ENCODE measurements around the gene SLC4A4.

The SLC4A4 gene

GRCh38 chr4:71473541-71474240, 134.9 kb downstream of the SLC4A4 start:
- no peak for DNase-seq (ENCODE audit: low read depth)

GRCh38 chr4:71474731-71475130, 135.9 kb downstream of the SLC4A4 start:
- no peak for DNase-seq (ENCODE audit: low read depth)

GRCh38 chr4:71476240-71476639, 137.4 kb downstream of the SLC4A4 start:
- DNase-seq (ENCODE audit: low read depth) = no peak

- DNase-seq (ENCODE audit: low read depth) = no peak
These were observed 147.9 kb downstream of the SLC4A4 start for GRCh38 chr4:71486550-71487343.

- no peak for DNase-seq (ENCODE audit: low read depth)
These were observed 148.6 kb downstream of the SLC4A4 start for GRCh38 chr4:71487344-71487920.

- no peak for DNase-seq (ENCODE audit: low read depth)
These were observed 155.7 kb downstream of the SLC4A4 start for GRCh38 chr4:71494539-71494938.

- DNase-seq (ENCODE audit: low read depth) = no peak
These were observed 156.6 kb downstream of the SLC4A4 start for GRCh38 chr4:71495454-71495853.

- no peak for DNase-seq (ENCODE audit: low read depth)
These were observed 158.3 kb downstream of the SLC4A4 start for GRCh38 chr4:71497078-71497477.

GRCh38 chr4:71498002-71498401, 159.2 kb downstream of the SLC4A4 start:
- no peak for DNase-seq (ENCODE audit: low read depth)

GRCh38 chr4:71498625-71499024, 159.8 kb downstream of the SLC4A4 start:
- DNase-seq (ENCODE audit: low read depth) = no peak

GRCh38 chr4:71501992-71502391, 163.2 kb downstream of the SLC4A4 start:
- DNase-seq (ENCODE audit: low read depth) = no peak

- no peak for DNase-seq (ENCODE audit: low read depth)
These were observed 179.6 kb downstream of the SLC4A4 start for GRCh38 chr4:71518283-71518989.

GRCh38 chr4:71520308-71520707, 181.5 kb downstream of the SLC4A4 start:
- DNase-seq (ENCODE audit: low read depth) = no peak

GRCh38 chr4:71520850-71521249, 182.0 kb downstream of the SLC4A4 start:
- no peak for DNase-seq (ENCODE audit: low read depth)

- DNase-seq (ENCODE audit: low read depth) = no peak
These were observed 185.9 kb downstream of the SLC4A4 start for GRCh38 chr4:71524756-71525155.

GRCh38 chr4:71526637-71527406, 188.0 kb downstream of the SLC4A4 start:
- DNase-seq (ENCODE audit: low read depth) = no peak

- no peak for DNase-seq (ENCODE audit: low read depth)
These were observed 193.6 kb downstream of the SLC4A4 start for GRCh38 chr4:71532407-71532806.

- DNase-seq (ENCODE audit: low read depth) = no peak
These were observed 194.3 kb downstream of the SLC4A4 start for GRCh38 chr4:71533121-71533520.

- no peak for DNase-seq (ENCODE audit: low read depth)
These were observed 198.8 kb downstream of the SLC4A4 start for GRCh38 chr4:71537551-71538065.

- DNase-seq (ENCODE audit: low read depth) = no peak
These were observed 199.7 kb downstream of the SLC4A4 start for GRCh38 chr4:71538528-71538927.

- DNase-seq (ENCODE audit: low read depth) = no peak
These were observed 202.0 kb downstream of the SLC4A4 start for GRCh38 chr4:71540749-71541269.

Measured in T-helper 22 cell (primary cell).